Uterus (tissue), 2 donors: ENCODE data around the gene CCDC201.

Experiments used
- POLR2A ChIP-seq, 2 donors: fragments of 450-650 bp; IDR thresholded peaks; one replicate each; pipeline ENCODE4 v1.6.1; 2016; ENCODE audit warnings: antibody characterized with exemption in 2 of 2, mild to moderate bottlenecking in 1 of 2, moderate library complexity in 1 of 2
- TF ChIP-seq, protein P1 (sequence below), 4 experiments: fragments of 200-600 bp in 2 of 4; fragments of 450-650 bp in 2 of 4; sonication (generic) in 2 of 4; IDR thresholded peaks; one replicate each; pipeline ENCODE4 v1.5.1; 2016 to 2019; ENCODE audit warnings: antibody characterized with exemption in 4 of 4, mild to moderate bottlenecking in 2 of 4, moderate library complexity in 1 of 4

DNA sequence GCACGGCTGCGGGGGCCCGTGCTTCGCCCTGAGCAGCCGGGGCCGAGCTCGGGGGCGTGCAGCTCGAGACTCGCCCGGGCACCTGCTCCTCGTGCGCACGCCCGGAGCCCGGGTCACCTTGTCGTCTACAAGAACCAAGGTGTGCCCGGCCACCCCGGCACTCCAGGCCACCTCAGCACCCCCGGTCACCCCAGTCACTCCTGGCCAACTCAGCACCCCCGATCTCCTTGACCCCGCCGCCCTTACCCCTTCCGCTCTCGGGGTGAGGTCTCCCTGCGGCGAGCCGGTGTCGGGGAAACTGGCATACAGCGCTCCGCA lies 48.5 kb upstream of the CCDC201 start:
- TF ChIP-seq POLR2A (IDR thresholded peaks at IDR 0.05), result no peak
- TF ChIP-seq, protein P1, sequence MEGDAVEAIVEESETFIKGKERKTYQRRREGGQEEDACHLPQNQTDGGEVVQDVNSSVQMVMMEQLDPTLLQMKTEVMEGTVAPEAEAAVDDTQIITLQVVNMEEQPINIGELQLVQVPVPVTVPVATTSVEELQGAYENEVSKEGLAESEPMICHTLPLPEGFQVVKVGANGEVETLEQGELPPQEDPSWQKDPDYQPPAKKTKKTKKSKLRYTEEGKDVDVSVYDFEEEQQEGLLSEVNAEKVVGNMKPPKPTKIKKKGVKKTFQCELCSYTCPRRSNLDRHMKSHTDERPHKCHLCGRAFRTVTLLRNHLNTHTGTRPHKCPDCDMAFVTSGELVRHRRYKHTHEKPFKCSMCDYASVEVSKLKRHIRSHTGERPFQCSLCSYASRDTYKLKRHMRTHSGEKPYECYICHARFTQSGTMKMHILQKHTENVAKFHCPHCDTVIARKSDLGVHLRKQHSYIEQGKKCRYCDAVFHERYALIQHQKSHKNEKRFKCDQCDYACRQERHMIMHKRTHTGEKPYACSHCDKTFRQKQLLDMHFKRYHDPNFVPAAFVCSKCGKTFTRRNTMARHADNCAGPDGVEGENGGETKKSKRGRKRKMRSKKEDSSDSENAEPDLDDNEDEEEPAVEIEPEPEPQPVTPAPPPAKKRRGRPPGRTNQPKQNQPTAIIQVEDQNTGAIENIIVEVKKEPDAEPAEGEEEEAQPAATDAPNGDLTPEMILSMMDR (IDR thresholded peaks at IDR 0.05), result no peak
